Umbilical cord (tissue), 2 donors: Measurements from ENCODE around the gene IL1RL1. TPM values are rescaled to one million over a fixed set of nuclear protein-coding genes. Genes with fewer than 3 reads are reported as not detected.

ENCODE experiments used
- DNase-seq: peaks from one replicate; pipeline ENCODE4 v3.0.0-alpha.2; 2015; ENCODE audit warnings: low spot score
- total RNA-seq: library from RNA; depleted of rRNA; stranded (reverse); fragments of >200 nt; gene quantifications from one replicate; pipeline ENCODE4 v1.2.3, GENCODE V29; 2014; ENCODE audit warnings: low replicate concordance; ENCODE audit not compliant: insufficient read depth

Gene IL1RL1
- 4.6 TPM for total RNA-seq

DNA sequence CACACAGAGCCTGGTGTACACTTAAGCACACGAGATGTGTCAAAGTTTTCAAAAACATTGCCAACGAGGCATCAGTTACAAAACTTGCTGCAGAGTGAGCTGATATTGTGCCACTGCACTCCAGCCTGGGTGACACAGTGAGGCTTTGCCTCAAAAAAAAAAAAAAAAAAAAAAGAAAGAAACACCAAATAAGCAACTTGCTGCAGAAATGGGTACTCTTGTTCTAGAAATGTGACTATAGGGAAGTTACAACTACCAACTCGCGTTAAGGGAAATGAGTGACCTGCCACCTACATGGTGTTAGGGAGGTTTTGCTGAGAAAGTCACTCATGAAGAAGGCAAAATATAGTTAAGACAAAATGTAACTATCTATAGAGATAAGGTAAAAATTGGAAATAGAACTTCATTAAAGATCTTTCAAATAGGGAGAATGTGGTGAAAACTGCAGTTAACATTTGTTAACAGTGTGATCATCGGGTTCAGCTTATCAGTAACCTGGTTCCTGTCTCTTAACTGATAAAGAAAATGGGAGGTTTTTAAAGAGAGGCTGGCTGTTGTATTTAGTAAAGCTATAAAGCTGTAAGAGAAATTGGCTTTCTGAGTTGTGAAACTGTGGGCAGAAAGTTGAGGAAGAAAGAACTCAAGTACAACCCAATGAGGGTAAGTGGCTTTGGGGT, at the start of gene IL1RL1:
Gene IL1RL1, plus strand, starts transcription at position 600 of the 677 bp plus-strand sequence. CDS start 26,702 bp downstream, outside the sequence.
- no peak for DNase-seq

DNA sequence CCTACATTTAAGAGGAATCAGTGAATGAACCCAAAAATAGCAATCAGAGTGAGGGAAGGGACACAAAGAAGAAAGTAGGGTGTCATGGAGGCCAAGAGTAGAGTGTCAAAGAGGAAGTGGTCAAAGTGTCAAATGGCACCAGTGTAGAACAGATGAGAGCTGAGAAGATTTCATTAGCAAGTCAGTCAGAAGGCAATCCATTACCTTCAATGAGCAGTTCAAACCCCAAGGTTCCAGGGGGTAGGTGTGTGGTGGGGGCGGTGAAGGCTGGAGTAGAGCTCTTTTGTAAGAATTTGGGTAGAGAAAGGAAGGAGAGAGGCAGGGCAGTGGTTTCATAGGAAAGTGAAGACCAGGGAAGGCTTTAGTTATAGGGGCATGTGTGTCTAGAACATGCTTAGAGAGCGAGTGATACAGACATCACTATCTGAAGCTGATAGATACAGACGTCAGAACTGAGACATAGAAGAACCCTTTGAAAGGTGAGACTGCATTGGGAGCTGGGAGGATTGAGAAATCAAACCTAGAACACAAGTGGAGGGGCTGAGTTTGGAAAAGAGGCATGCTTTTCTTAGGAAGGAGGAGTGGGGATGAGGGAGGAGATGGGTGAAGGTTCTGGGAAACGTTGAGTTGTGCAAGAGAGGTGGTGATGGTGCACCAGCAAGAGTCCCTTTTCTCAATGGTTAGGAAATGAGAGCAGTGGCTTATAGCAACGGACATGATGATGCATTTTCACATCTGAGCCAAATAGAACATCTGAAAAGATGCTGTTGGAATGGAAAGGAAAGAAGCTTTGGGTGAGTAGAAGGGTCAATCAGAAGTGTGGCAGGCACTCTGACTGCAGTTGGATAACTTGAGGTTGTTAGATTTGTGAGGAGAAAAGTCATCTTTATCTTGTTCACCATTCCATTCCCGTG, 48.9 kb upstream of the IL1RL1 start:
- peak; percentile 15 for DNase-seq

DNA sequence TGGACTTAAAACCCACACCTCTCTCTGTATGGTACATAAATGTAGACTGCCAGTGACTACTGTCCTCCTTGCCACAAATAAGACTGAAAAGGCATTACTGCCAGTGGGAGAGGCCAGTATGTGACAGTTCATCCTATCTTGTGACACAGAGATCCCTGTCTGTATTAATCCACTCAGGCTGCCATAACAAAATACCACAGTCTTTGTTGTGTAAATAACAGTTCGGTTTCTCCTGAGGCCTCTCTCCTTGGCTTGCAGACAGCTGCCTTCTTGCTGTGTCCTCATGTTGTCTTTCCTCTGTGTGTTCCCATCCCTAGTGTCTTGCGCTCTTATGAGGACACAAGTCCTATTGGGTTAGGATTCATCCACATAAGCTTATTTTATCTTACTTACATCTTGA, 46.4 kb upstream of the IL1RL1 start:
- DNase-seq, result no peak

- peak; percentile 35 for DNase-seq
Observed at GRCh38 chr2:102266204-102266603, 45.2 kb upstream of the IL1RL1 start.

GRCh38 chr2:102267774-102268173, 43.6 kb upstream of the IL1RL1 start:
- DNase-seq, result no peak

- peak; percentile 88 for DNase-seq
Observed at GRCh38 chr2:102268510-102269199, 42.7 kb upstream of the IL1RL1 start.

GRCh38 chr2:102269200-102269524, 42.2 kb upstream of the IL1RL1 start:
- DNase-seq, result no peak

GRCh38 chr2:102271844-102272243, 39.5 kb upstream of the IL1RL1 start:
- no peak for DNase-seq

GRCh38 chr2:102273619-102274211, 37.6 kb upstream of the IL1RL1 start:
- no peak for DNase-seq

DNA sequence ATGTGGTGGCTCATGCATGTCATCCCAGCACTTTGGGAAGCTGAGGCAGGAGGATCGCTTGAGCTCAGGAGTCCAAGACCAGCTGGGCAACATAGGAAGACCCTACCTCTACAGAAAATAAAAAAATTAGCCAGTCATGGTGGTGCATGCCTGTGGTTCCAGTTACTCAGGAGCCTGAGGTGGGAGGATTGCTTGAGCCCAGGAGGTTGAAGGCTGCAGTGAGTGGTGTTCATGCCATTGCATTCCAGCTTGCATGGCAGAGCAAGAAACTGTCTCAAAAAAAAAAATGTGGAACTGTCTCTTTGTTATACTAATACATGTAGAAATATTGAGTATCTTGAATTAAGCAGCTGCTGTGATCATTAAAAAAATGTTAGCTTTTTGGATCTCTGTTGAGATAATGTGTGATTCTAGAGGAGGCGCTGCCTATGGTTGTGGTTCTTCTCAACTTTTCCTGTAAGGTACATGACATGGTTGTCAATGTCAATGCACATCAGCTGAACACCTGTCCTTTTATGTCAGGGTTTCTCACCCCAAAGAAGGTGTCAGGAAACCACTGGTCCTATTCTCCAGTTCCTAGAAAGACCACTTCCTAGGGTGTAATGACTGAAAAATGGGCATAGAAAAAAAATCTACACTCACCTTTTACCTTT, 34.7 kb upstream of the IL1RL1 start:
- DNase-seq, result no peak

DNA sequence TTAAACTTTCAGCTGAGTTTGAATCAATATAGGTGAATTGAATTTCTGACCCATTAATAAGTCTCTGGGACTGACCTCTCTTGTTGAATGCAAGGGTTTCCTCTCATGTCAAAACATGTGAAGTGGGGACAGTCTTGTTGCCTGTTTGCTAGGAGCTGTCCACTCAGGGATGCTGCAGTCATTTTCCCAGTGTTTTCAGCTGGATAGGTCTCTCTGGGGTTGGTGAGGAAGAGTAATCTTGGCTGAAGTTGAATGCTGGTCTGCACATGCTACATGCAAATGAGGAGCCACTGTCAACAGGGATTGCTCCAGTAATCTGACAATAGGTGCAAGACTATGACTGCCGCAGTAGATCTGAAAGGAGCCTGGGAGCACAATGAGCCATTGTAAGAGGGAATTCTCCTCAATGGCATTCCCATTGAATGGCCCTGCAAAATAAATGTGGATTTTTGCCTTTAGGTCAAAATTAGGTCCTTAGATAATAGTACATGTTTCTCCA, 34.1 kb upstream of the IL1RL1 start:
- DNase-seq, result no peak

- no peak for DNase-seq
Observed at GRCh38 chr2:102278720-102279390, 32.5 kb upstream of the IL1RL1 start.

GRCh38 chr2:102279391-102279735, 32.0 kb upstream of the IL1RL1 start:
- DNase-seq, result no peak

GRCh38 chr2:102282678-102283091, 28.7 kb upstream of the IL1RL1 start:
- DNase-seq, result no peak

- no peak for DNase-seq
Observed at GRCh38 chr2:102283996-102284395, 27.4 kb upstream of the IL1RL1 start.

DNA sequence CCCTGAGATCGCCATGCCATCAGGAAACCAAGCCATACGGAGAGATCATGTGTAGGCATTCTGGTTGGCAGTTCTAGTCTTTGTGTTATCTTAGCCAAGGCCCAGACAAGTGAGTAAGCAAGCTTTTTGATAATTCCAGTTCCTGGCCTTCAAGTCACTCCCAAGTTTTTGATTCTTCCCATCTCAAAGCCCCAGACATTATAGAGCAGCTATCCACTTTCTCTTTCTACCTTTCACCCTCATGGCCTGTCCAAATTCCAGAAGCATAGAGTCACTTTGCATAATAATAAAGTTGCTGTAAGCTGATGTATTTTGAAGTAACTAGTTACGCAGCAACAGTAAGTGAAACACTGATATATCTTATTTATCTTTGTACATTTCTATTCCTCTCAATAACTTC, 26.8 kb upstream of the IL1RL1 start:
- no peak for DNase-seq

- DNase-seq, result no peak
Observed at GRCh38 chr2:102285368-102285767, 26.0 kb upstream of the IL1RL1 start.

GRCh38 chr2:102286041-102286440, 25.3 kb upstream of the IL1RL1 start:
- DNase-seq, result no peak

DNA sequence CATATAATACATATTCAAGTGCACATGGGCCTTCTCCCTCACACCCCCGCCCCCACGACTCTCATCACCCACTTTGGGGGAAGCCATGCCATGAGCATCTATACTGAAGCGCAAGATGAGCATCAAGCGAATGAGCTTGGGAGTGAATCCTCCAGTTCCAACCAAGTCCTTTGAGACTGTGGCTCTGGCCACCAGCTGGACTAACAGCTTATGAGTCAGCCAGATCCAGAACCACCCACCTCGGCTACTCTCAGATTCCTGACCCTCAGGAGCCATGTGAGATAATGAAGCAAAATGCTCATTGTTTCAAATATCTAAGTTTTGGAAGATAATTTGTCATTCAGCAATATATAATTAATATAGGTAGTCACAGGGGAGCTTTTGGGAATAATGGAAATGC, 22.2 kb upstream of the IL1RL1 start:
- DNase-seq, result no peak

- DNase-seq, result no peak
Observed at GRCh38 chr2:102290594-102290993, 20.8 kb upstream of the IL1RL1 start.
